NCI-H1694 (cell line): ENCODE data around the gene GRID2.

ENCODE experiments used
- DNase-seq: peaks from one replicate; lab custom pipeline; 2025; lab: John Stamatoyannopoulos, UW

The GRID2 gene

DNA sequence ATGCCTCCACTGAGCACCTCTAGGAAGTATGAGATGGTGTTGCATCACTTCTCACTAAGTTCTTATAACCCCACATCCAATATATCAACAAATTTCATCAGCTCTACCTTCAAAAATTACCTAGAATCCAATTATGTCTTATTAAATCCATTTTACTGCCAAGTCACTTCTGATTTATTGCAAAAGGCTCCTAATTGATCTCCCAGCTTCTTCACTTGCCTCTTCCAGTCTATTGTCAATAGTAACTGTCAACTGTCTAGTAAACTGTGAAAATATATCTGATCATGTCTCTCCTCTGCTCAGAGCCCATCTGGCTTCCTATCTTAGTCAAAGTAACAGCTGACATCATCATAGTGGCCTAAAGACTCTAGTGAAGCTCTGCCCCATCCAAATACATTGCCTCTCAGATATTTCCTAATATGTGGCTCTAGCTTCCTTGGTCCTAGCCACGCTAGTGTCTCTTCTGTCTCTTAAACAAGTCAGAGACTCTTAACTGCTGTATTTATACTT is 1110.3 kb downstream of the GRID2 start:
- DNase-seq, result no peak

DNA sequence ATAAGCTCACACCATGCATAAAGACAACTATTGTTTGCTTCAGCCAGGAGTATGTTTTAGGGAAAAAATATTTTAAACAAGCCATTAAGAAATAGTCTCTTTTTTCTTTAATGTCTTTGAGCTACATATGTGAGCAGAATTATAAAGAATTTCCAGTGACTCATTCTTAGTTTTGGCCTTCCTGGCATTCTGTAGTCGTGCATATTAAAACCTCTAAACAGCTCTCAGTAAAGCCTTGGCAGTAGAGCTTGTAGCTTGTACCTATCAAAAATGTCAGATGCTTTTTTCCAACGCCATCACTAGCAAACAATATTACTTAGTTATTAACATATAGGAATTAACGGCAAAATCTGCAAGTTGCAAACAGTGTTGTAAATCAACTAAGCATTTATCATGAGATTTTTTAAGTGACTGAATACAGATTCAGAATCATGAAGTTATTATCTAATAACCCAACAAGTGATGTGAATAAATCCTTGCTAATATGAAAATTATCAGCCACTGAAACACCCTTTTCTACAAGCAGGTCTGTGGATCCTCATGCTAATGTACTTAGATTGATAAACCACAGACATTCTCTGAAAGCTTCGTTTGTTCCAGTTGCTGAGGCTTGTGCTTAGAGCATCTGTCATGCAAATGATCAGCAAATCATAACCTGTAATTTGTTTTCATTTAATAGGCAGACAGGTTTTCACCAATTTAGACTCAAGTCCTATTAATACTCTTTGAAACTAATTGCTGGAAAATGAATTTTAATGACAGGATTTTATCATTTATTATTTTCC is 1112.8 kb downstream of the GRID2 start:
- peak; percentile 46 for DNase-seq

DNA sequence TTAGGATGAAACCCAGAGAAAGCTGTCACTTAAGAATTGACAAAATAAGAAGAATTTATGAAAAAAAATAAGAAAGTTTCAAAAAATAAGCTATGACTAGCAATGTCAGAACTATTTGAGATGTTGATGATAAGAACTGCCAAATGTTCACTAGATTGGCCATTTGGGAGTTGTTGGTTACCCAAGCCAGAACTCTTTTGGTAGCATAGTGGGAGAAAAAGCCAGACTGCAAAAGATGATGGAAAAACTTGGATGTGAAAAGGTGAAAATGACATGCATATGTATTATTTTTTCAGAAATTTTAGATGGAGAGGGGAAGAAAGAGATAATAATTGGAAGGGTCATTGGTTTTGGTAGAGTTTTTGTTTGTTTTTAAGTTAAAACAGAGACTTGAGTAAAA is 1127.6 kb downstream of the GRID2 start:
- DNase-seq, result no peak

DNA sequence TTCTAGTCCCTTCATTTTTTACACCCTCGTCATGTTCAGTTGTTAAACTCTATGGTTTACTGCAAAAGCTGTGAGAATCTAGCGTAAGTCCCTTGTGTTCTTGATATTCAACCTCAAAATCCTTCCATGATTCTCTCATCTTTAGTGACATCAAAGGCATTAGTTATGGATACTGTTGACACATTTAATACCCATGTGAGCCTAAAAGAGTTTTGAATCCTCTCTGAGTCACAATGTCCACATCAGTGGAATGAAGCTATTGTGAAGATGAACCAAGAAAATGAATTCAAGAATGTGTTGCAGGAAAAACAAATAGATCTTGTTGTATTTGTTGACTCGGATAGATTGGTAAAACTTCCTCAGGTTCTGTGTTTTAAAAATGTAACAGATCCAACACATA is 1130.1 kb downstream of the GRID2 start:
- DNase-seq, result no peak

DNA sequence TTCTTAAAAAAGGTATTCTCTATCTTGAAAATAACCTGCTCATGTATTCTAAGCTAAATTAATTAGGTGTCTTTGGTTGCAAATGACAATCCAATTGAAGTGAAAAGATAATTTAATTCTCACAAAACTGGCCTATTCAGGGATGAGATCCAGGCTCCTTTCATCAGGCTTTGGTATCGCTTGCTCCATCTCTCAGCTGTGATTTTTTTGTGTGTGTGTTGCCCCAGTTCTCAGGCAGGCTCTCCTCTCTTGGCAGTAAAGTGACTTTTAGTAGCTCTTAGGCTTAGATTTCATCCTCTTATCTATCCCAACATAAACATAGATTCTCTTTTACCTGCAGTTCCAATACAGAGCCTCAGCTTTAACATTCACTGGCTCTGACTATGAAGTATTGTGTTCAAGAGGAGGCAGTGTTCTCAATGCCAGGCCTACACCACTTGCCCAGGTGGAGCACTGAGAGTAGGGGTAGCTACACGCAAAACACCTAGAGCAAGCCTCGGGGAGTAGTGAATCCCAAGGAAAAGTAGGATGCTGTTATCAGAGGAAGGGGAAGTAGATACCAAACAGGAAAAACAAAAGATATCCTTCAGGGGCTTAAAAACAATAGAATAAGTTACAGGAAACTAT is 1132.3 kb downstream of the GRID2 start:
- DNase-seq, result no peak

DNA sequence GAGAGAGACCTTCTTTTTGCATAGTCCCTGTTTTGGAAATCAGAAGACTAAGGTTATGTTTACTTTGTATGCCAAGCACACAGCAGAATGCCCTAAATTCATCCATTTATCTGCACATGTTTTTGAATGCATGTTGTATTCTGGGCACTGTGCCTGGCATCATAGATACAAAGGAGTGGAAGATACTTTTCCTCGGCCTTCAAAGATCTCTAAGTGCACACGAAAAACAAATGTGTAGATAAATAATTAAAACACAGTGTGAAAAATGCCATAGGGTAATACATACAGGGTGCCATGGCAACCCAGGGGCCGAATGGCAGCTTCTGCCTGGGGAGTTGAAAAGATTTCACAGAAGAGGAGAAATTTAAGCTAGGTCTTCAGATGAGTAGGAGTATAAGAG is 1134.2 kb downstream of the GRID2 start:
- DNase-seq, result no peak

DNA sequence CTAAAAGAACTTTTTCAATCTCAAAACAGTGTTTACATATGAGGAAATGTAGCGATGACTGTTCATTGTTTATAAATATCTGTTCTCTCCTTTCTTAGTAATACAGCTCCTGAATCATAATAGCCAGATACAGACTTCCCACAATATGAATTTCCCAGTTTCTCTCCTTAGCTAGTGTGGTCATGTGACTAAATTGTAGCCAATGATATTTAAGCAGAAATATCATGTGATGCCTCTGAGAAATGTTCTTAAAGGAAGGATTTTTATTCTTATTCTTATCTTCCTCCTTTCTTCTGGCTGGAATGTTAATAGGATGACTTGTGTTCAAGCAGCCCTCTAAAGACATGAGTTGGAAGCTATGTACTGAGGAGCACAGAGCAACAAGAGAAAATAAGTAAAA is 1141.1 kb downstream of the GRID2 start:
- DNase-seq, result no peak

DNA sequence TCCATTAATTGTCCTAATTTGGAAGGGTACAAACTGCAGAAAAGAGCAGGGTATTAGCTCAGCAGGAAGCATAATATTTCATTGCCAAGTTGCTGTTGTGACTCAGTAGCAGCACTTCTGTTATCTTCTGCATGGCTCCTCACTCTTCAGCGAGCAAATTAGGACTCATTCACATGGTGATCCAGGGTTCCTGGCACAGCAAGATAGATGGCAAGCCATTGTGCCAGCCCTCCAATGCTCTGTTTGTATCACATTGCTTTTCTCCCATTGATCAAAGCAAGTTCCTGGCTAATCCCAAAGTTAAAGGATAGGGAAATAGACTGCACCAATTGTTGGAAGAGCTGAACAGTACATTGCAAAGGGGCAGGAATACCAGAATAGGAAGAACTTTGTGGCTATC is 1142.3 kb downstream of the GRID2 start:
- DNase-seq, result no peak

DNA sequence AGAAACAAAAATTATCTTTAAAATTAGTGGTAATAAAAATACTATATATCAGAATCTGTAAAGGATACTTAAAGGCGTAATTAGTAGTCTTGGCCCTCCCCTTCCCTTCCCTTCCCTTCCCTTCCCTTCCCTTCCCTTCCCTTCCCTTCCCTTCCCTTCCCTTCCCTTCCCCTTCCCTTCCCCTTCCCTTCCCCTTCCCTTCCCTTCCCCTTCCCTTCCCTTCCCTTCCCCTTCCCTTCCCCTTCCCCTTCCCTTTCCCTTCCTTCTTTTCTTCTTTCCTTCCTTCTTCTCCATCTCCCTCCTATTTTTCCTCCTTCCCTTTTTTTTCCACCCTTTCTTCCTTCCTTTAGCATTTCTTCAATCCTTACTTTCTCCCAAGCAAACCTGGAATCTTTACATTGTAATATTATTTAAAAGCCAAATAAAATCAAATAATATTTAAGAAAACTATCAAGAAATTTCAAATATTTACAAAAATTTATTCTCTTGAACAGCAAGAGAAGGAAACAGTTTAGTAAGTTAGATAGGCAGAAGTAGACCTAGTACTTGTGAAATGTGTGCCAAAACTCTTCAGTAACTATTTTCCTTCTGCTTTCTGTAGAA is 1145.0 kb downstream of the GRID2 start:
- DNase-seq, result no peak

DNA sequence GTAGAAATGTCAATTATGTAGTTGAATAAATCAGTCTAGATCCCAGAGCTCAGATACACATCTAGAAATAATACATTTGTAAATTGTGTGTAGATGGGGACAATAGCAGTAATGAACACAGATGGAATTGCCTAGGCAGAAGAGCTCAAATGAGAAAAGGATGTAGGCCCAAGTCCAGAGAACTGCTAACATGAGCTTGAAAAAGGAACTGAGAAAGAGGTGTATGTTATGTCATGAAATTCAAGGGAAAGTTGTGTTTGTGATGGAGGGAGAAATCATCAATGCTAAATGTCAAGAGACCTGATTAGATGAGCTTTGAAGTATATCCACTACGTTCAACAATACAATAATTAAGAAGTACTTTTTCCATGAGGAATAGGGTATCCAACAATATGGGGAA is 1148.2 kb downstream of the GRID2 start:
- DNase-seq, result no peak

DNA sequence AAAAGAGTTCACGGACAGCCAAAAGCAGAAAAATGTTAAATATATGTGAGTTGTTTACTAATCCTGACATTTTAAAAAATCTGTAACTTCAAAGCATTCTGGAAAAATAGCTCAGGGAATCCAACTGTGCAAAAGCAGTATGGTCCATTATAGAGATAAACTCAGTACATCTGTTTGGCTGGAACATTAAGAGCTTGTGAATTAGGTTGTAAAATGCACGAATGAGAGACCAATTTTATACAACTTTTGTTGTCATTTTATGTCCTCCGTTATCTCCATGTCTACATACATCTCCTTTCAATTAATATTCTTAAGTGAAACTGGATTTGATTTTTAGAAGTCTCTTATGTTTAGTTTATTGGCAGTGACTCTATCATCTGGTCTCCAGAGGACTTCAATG is 1157.8 kb downstream of the GRID2 start:
- DNase-seq, result peak; percentile 38

DNA sequence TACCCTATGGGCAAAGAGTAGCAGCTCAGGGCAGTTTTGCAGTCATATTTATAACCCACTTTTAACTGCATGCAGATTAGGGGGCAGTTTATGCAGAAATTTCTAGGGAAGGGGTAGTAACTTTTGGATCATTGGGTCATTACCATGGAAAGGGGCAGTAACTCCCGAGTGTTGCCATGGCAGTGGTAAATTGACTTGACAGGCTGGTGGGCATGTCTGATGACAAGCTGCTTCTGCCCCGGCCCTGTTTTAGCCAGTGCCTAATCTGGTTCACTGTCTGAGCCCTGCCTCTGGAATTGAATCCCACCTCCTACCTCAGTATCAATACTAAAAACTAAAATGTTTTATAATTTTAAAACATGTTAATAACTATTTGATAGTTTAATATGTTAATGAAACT is 1162.7 kb downstream of the GRID2 start:
- no peak for DNase-seq

DNA sequence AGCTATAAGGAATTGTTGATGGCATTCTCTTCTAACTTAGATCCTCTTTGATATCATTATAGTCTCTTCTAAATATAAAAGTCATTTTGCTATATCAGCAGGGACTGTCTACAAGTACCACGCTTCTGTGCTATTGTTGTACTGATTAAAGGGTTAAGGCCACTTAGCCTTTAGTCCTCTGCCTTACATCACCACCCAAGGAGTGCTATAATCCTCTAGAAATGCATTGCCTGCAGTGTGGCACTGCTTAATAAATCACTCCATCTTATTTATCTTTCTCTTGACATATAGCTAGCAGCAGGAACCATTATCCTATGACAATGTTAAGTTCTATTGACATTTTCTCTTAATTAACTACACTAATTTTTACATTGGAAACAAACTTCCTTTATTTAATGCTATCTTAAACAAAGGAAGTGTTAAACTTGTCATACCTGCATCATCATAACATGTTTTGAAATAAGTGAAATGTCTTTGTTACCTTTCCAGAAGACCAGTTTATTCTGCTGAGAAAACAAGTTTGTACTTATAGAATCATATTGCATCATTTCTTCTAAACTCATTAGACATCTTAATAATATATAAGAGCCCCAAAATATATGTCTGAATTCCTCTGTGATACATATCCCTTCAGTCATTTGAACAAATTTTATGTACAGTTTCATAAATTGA is 1163.9 kb downstream of the GRID2 start:
- DNase-seq, result no peak

DNA sequence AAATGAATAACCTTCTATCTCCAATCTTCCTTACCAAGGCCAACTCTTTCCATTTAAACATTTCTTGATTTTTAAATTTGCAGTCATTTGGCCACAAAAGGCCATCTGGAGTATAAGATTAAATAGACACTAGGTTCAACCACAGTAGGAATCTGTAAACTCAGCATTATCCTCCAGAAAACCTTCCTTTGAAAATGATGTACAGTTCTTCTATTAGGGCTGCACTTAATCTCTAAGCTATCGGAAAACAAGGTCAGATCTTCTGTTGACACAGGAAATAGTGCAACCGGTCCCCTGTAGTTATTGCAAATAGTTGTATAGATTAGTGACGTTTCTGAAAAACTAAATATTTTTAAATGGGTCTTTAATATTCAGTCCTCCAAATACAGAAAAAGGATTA is 1165.8 kb downstream of the GRID2 start:
- no peak for DNase-seq

DNA sequence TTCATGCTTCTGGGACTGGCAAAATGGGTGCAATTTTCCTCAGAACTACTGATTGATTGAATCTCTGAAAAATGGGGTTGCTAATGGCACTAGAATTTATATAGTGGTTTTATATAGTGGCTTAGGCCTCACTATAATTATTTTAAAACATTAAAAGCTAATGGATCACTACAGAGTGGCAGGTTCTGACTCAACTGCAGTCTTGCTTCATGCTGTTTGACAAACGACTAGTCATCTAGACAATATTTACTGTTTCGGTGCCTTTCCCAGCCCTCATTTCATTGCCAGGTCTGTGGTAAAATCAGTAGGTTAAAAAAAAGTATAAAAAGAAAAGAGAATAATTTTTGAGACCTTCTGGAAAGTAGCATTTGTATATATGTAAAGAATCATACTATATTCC is 1172.0 kb downstream of the GRID2 start:
- DNase-seq, result no peak

DNA sequence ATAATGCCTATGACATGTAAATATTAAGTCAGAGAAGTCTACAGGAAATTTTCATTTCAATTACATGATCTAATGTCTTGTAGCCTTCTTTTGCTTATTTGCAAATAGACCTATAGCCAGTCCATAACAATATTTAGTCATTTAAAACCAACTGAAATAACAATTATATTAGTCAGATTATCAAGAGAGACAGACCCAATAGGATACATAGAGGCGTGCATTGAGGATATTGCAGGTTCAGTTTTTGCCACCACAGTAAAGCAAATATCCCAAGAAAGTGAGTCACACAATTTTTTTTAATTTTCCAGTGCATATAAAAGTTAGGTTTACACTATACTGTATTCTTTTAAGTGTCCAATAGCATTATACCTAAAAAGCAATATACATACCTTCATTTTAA is 1175.0 kb downstream of the GRID2 start:
- no peak for DNase-seq

DNA sequence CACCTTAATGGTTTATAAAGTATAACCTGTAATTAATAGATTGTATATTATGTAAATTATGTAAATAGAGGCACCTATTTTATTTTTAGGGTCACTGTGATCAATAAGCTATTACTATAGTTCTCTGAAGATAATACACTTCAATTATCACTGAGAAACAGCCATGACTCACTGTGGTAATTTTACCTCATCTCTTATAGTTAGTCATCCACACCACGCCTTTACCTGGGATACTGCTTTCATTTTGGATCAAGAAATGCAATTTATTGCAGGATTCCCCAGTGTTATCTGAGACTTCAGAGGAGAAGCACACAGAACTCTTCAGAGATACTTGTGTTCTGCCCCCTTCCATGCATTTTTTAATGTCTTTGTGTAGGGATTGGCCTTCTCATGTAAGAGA is 1176.7 kb downstream of the GRID2 start:
- DNase-seq, result no peak

DNA sequence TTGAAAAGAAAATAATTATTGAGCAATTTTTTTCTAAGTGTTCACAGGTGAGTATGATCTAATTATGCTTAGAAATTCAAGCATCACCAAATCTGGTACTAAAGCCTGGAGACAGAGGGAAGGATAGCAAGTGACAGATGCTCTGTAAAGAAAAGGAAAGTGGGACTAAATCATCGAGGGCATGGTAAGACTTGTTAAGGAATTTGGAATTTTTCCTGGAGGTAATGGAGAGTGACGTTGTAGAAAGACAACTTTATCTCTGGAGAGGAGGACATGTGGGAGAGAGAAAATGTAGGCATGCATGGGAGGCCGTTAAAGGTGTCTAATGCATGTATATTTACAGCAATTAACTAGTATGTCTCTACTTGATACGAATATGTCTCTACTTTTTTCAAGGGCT is 1191.6 kb downstream of the GRID2 start:
- no peak for DNase-seq

DNA sequence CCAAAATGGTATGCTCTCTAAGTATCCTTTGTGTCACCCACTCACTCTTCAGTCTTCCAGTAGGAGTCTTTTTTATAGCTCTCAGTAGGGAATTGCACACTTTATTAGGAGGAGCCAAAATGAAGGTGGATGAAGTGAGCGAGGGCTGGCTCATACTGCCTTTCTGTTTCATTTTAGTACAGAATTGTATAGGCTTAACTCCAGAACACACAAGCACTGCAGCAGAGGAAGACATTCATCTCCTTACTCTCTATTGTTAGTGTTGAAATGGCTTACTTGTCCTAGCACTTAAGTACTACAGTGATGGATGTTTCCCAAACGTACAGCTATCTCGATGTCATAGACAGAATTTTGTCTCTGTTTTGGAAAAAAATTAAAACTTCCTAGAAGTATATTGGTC is 1197.5 kb downstream of the GRID2 start:
- DNase-seq, result no peak

DNA sequence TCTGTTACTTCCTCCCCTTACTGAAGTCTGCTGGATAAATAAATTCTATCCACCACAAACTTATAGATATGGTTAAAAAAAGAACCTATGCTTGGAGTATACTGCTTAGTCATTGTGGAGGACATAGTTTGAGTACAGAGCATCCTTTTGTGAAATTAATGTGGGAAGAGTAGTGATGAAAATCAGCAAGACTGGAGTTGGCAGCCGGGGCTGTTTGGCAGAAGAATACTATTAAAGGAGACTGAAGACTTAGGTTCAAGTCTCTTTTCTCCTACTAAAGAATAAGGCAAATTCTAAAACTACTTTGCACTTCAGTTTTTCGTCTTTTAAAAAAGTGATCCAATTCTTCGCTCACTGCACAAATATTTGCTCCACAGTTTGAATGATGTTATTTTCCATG is 1198.2 kb downstream of the GRID2 start:
- DNase-seq, result no peak

DNA sequence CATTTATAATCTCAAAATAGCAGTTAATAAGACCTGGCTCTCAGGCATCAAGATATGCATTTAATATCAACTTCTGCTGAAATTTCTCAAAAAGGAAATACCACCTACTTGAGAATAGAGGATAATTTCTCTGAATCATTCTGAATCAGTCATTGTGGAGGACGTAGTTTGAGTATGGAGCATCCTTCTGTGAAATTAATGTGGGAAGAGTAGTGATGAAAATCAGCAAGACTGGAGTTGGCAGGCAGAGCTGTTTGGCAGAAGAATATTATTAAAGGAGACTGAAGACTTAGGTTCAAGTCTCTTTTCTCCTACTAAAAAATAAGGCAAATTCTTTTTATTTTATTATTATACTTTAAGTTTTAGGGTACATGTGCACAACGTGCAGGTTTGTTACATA is 1199.2 kb downstream of the GRID2 start:
- DNase-seq, result no peak

DNA sequence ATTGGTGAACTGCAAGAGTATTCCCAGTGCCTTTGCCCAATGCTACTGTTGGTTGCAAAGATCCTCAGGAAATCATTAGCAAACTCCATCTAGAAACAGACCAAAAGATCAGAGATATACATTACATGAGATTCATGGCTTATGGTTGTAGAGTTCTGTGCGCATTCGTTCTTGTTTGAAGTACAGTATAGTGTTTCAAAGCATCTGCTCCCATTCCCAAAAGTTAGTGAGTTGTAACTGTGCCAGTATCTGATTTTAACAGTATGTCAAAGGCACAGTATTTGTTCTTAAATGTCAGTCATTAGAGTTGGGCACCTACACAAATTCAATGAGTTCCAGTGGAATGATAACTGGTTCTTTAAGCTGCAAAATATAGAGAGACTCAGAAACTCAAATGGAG is 1210.1 kb downstream of the GRID2 start:
- DNase-seq, result no peak

DNA sequence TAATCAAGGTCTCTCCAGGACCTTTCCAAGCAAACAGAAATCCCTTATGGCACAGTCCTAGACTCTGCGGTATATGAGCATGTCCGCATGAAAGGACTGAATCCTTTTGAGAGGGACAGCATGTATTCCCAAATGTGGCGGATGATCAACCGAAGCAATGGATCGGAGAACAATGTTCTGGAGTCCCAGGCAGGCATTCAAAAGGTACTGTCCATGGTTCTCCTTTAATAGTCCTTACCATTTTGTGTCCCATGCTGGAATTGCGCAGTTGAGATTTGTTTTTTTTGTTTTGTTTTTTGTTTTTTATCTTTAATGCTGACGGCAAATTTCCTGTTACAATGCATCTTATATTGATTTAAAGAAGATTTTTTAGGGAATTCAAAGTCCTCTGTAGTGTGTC is 1211.4 kb downstream of the GRID2 start:
- DNase-seq, result no peak
